K562 (cell line): ENCODE measurements around the gene ZNF577. TPM values are rescaled to one million over a fixed set of nuclear protein-coding genes. Genes with fewer than 3 reads are reported as not detected.

Source experiments
- ADNP ChIP-seq: fragments of 200-800 bp; sonication (Bioruptor generic); IDR thresholded peaks from 2 replicates; pipeline ENCODE4 v1.6.1; 2016; ENCODE audit warnings: missing genetic modification characterization, missing compliant biosample characterization
- ETS2 ChIP-seq: IDR thresholded peaks from 2 replicates; pipeline ENCODE4 v1.6.1; 2016; ENCODE audit warnings: borderline replicate concordance, missing genetic modification characterization, mild to moderate bottlenecking, moderate library complexity, missing compliant biosample characterization; ENCODE audit not compliant: poor library complexity, severe bottlenecking
- HSF4 ChIP-seq: fragments of 250-450 bp; sonication (Bioruptor Pico); IDR thresholded peaks from 2 replicates; pipeline ENCODE4 v2.1.2; 2022; ENCODE audit warnings: mild to moderate bottlenecking, moderate library complexity, borderline replicate concordance
- MAFK ChIP-seq: IDR thresholded peaks from 2 replicates; pipeline ENCODE4 v1.6.1; 2011; ENCODE audit warnings: low read length, improper control_type of control experiment
- MNT ChIP-seq, 2 experiments: fragments of 450-650 bp; conservative IDR thresholded peaks; 2 replicates each; pipeline ENCODE4 v1.6.1; 2017; ENCODE audit warnings: mild to moderate bottlenecking in 2 of 2, moderate library complexity in 2 of 2
- NR2F6 ChIP-seq: fragments of 450-650 bp; formaldehyde crosslinking; IDR thresholded peaks from 2 replicates; pipeline ENCODE4 v1.4.0; 2020; ENCODE audit warnings: mild to moderate bottlenecking
- PATZ1 ChIP-seq: fragments of 250-450 bp; sonication (Bioruptor Pico); IDR thresholded peaks from 2 replicates; pipeline ENCODE4 v1.5.0; 2020; ENCODE audit warnings: mild to moderate bottlenecking, borderline replicate concordance
- PHB2 ChIP-seq: fragments of 450-650 bp; IDR thresholded peaks from 2 replicates; pipeline ENCODE4 v1.6.1; 2017; ENCODE audit warnings: low read depth
- RAD51 ChIP-seq: fragments of 450-650 bp; IDR thresholded peaks from 2 replicates; pipeline ENCODE4 v1.7.1; 2016; ENCODE audit warnings: low read depth, mild to moderate bottlenecking, borderline replicate concordance
- SREBF2 ChIP-seq: sonication (generic); formaldehyde crosslinking; IDR thresholded peaks from 2 replicates; pipeline ENCODE4 v1.4.0; 2020; ENCODE audit warnings: mild to moderate bottlenecking, missing genetic modification reagents
- ZNF133 ChIP-seq: fragments of 250-450 bp; sonication (Bioruptor Pico); IDR thresholded peaks from 2 replicates; pipeline ENCODE4 v1.4.0; 2020; ENCODE audit warnings: mild to moderate bottlenecking
- ZNF395 ChIP-seq: fragments of 200-800 bp; sonication (Bioruptor generic); IDR thresholded peaks from 2 replicates; pipeline ENCODE4 v1.6.1; 2017; ENCODE audit warnings: missing genetic modification characterization, missing compliant biosample characterization
- ZNF75A ChIP-seq: fragments of 450-650 bp; formaldehyde crosslinking; IDR thresholded peaks from 2 replicates; pipeline ENCODE4 v1.4.0; 2020; ENCODE audit warnings: mild to moderate bottlenecking
- polyA plus RNA-seq, 8 experiments: library from polyadenylated mRNA; depleted of rRNA in 4 of 8; stranded (reverse) in 5 of 8; unstranded in 3 of 8; fragments of >200 nt; fragmentation: Nextera tagmentation in 2 of 8; fragmentation: Illumina TruSeq in 1 of 8; extraction: Ambion mirVana in 2 of 8; extraction: Trizol in 1 of 8; gene quantifications; 2 replicates each; pipeline versions ENCODE4 v1.2.1 to v1.2.3, GENCODE V29; 2011 to 2014; ENCODE audit warnings: inconsistent platforms in 1 of 8, missing spikeins in 1 of 8
- total RNA-seq, 7 experiments: library from RNA; depleted of rRNA in 6 of 7; stranded (reverse); fragments of >200 nt in 6 of 7; fragmentation: Illumina TruSeq in 2 of 7; extraction: Trizol in 2 of 7; gene quantifications; 2 replicates each; pipeline versions ENCODE4 v1.2.1 to v1.2.3, GENCODE V29; 2011 to 2021; ENCODE audit warnings: low replicate concordance in 1 of 7
- TF ChIP-seq, protein P1 (sequence below): fragments of 450-650 bp; formaldehyde crosslinking; IDR thresholded peaks from 2 replicates; pipeline ENCODE4 v1.4.0; 2022; ENCODE audit warnings: missing genetic modification characterization
- TF ChIP-seq, protein P2 (sequence below): sonication (generic); formaldehyde crosslinking; IDR thresholded peaks from 2 replicates; pipeline ENCODE4 v1.8.1; 2023; ENCODE audit warnings: missing genetic modification reagents, mild to moderate bottlenecking, borderline replicate concordance

ZNF577 gene
- total and polyA plus RNA-seq, 9 of the 15 experiments (the other 6 are each of a cell fraction or from before 2014, with no cell fraction given): 1.3 to 12.7 (median 7.0) TPM

GRCh38 chr19:51904331-51905165 is 16.8 kb upstream of the ZNF577 start, which contains the start of gene ZNF649 (continued):
- TF ChIP-seq PATZ1 (CRISPR knock-in tag) (no peak), ADNP (tag) (no peak), PHB2 (no peak), HSF4 (CRISPR knock-in tag) (no peak), NR2F6 (CRISPR knock-in tag) (no peak), SREBF2 (no peak), ZNF75A (CRISPR knock-in tag) (no peak), ETS2 (no peak), ZNF395 (CRISPR knock-in tag) (no peak), RAD51 (no peak), MNT (conservative IDR thresholded peaks at IDR 0.05) (peak; percentile 56 to 68; a peak in 2 of 4 replicates), ZNF133 (CRISPR knock-in tag) (no peak), MAFK (no peak)
- TF ChIP-seq, protein P1, sequence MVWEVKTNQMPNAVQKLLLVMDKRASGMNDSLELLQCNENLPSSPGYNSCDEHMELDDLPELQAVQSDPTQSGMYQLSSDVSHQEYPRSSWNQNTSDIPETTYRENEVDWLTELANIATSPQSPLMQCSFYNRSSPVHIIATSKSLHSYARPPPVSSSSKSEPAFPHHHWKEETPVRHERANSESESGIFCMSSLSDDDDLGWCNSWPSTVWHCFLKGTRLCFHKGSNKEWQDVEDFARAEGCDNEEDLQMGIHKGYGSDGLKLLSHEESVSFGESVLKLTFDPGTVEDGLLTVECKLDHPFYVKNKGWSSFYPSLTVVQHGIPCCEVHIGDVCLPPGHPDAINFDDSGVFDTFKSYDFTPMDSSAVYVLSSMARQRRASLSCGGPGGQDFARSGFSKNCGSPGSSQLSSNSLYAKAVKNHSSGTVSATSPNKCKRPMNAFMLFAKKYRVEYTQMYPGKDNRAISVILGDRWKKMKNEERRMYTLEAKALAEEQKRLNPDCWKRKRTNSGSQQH: peak; percentile 76
- TF ChIP-seq, protein P2, sequence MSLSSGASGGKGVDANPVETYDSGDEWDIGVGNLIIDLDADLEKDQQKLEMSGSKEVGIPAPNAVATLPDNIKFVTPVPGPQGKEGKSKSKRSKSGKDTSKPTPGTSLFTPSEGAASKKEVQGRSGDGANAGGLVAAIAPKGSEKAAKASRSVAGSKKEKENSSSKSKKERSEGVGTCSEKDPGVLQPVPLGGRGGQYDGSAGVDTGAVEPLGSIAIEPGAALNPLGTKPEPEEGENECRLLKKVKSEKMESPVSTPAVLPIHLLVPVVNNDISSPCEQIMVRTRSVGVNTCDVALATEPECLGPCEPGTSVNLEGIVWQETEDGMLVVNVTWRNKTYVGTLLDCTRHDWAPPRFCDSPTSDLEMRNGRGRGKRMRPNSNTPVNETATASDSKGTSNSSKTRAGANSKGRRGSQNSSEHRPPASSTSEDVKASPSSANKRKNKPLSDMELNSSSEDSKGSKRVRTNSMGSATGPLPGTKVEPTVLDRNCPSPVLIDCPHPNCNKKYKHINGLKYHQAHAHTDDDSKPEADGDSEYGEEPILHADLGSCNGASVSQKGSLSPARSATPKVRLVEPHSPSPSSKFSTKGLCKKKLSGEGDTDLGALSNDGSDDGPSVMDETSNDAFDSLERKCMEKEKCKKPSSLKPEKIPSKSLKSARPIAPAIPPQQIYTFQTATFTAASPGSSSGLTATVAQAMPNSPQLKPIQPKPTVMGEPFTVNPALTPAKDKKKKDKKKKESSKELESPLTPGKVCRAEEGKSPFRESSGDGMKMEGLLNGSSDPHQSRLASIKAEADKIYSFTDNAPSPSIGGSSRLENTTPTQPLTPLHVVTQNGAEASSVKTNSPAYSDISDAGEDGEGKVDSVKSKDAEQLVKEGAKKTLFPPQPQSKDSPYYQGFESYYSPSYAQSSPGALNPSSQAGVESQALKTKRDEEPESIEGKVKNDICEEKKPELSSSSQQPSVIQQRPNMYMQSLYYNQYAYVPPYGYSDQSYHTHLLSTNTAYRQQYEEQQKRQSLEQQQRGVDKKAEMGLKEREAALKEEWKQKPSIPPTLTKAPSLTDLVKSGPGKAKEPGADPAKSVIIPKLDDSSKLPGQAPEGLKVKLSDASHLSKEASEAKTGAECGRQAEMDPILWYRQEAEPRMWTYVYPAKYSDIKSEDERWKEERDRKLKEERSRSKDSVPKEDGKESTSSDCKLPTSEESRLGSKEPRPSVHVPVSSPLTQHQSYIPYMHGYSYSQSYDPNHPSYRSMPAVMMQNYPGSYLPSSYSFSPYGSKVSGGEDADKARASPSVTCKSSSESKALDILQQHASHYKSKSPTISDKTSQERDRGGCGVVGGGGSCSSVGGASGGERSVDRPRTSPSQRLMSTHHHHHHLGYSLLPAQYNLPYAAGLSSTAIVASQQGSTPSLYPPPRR (CRISPR knock-in tag): no peak
